AG04449 (cell line): ENCODE data around the gene TMEM11.

ENCODE experiments used
- CTCF ChIA-PET: fragments of 350-600 bp; formaldehyde crosslinking; extraction: SDS; loops from one replicate; lab custom pipeline; 2021; ENCODE audit warnings: antibody characterized with exemption; lab: Yijun Ruan, JAX
- POLR2A ChIA-PET: fragments of 400-600, 350-600 bp; formaldehyde crosslinking; extraction: SDS; loops from one replicate; lab custom pipeline; 2020; ENCODE audit warnings: antibody characterized with exemption, inconsistent platforms; lab: Yijun Ruan, JAX
- DNase-seq: peaks from one replicate; pipeline ENCODE4 v3.0.0-alpha.2; 2010; ENCODE audit warnings: low read depth, low spot score
- H3K4me3 ChIP-seq: 2 replicates; pipeline ENCODE4 v1.5.1; 2011; ENCODE audit warnings: low read depth, mild to moderate bottlenecking, control low read depth, low read length
- TF ChIP-seq, protein P1 (sequence below): IDR thresholded peaks from one replicate; pipeline ENCODE4 v1.5.1; 2011; ENCODE audit warnings: mild to moderate bottlenecking, moderate library complexity, low read length, control low read depth, inconsistent platforms; ENCODE audit not compliant: insufficient read depth; ENCODE audit errors: missing control alignments

Gene TMEM11

DNA sequence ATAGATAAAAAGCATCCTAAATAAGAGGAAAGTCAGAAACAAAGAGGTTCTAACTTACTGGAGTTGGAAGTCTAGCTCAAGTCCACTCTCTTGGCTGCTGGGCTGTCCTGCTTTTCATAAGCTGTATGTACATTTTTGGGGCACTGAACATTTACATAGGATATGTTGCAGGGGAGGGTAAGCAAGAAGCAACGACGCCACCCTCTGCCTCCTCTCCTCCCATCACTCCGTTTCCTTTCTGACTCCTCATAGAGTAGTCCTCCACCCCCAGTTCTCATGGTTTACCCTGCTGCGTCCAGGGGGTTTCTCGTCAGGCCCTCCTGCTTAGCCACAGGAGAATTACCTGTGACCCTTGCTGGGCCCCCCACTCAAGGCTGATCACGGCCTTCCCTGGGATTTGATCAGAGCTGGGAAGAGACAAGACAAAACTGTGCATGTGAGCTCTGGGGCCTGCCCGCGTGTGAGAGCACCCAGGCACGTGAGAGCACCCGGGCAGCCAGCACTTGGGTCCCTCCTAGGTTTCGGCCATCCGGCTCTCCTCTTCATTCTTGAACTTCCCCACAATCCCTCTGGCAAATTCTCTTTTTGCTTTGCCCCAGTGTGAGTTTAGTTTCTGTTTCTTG lies 37.1 kb downstream of the TMEM11 start:
- ChIA-PET POLR2A (no interaction called here), CTCF (interaction anchor here (0.6 to 2.2 kb wide), 2 partner anchors 9 to 48 kb away, joined by 3 to 10 read pairs; no protein-coding TSS in a partner anchor)
- DNase-seq, result no peak
- H3K4me3 ChIP-seq, result no peak overlapping the region
- TF ChIP-seq, protein P1, sequence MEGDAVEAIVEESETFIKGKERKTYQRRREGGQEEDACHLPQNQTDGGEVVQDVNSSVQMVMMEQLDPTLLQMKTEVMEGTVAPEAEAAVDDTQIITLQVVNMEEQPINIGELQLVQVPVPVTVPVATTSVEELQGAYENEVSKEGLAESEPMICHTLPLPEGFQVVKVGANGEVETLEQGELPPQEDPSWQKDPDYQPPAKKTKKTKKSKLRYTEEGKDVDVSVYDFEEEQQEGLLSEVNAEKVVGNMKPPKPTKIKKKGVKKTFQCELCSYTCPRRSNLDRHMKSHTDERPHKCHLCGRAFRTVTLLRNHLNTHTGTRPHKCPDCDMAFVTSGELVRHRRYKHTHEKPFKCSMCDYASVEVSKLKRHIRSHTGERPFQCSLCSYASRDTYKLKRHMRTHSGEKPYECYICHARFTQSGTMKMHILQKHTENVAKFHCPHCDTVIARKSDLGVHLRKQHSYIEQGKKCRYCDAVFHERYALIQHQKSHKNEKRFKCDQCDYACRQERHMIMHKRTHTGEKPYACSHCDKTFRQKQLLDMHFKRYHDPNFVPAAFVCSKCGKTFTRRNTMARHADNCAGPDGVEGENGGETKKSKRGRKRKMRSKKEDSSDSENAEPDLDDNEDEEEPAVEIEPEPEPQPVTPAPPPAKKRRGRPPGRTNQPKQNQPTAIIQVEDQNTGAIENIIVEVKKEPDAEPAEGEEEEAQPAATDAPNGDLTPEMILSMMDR, result no peak

DNA sequence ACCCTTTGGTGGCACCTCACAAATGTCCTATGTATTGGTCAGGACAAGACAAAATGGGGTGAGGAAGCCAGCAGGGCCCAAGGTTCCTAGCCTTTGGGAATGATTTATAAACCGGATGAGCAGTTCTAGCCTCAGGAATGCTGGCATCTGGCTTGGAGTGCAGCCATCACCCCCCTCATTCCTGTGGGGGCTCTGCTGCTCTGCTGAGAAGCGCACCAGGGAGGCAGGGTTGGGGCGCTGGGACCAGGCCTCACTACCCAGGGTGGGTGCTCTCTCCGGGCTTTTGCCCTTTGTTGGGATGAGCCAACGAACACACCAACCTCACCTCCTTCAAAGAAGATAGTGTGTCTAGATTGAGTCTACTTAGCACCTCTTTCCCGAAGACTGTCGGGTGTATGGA lies 39.2 kb downstream of the TMEM11 start:
- H3K4me3 ChIP-seq, result no peak overlapping the region
- ChIA-PET POLR2A (no interaction called here), CTCF (interaction anchor here (1.7 kb wide), 1 partner anchor 46 kb away, joined by 4 read pairs; no protein-coding TSS in a partner anchor)
- DNase-seq, result peak; percentile 44
- TF ChIP-seq, protein P1, result no peak

DNA sequence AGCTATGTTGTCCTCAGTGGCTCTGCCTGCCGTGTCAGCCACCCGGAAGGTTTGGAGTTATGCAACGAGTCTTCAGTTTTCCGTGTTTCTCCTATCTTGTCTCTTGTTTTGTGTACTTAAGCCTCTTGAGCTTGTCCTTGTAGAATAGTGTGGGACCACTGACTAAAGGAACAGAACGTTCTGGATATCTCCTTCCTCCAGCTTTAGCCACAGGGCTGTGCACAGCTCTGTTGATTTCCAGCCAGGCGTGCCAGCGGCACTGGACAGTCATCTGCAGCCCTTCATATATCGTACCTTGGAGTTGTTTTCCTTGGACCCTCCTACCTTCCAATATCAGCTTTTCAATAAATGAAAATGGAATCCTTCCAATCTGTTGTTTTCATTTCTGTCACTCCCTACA lies 39.8 kb downstream of the TMEM11 start:
- CTCF ChIA-PET, result interaction anchor here (0.8 to 1.7 kb wide), 2 partner anchors 26 to 45 kb away, joined by 3 to 4 read pairs; no protein-coding TSS in a partner anchor
- TF ChIP-seq, protein P1, result no peak
- POLR2A ChIA-PET, result no interaction called here
- no peak overlapping the region for H3K4me3 ChIP-seq
- no peak for DNase-seq

DNA sequence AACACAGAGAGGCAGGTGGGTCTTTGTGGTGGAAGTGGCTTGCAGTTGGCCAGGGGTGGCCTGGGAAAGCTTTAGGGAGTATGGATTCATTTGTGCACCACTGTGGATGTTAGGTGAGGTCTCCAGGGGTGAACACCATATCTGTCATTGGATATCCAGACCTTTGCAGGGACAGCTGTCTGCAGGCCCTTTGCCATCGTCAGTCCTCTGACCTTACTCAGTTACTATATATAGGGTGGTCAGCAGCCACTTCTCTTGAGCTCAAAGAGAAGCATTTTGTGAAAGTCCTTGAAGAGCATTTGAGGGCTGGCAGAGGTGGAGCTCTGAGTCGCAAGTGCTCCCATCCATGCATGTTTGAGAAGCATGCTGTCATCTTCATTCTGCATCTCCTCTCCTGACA lies 40.4 kb downstream of the TMEM11 start:
- POLR2A ChIA-PET, result no interaction called here
- TF ChIP-seq, protein P1, result no peak
- CTCF ChIA-PET, result interaction anchor here (0.8 to 1.7 kb wide), 3 partner anchors 10 to 45 kb away, joined by 3 to 4 read pairs (median 3); no protein-coding TSS in a partner anchor
- H3K4me3 ChIP-seq, result no peak overlapping the region
- DNase-seq, result no peak

DNA sequence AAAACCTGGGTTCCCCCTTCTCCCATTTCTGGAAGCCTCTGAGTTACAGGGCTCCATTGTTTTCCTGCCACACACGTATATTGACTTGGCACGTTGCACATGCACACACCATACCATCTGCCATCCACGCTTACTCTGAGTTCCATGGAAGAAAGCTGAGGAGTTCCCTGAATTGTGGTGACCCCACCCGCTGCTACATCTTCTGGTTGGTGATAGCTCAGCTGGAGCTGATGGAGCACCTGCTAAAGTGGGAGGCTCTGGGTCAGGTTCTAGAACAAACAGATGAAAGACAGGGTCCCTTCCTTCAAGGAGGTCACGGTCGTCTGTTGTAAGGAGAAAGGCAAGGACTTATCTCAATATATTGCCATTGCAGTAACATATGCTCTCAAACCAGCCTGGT lies 41.1 kb downstream of the TMEM11 start:
- no peak overlapping the region for H3K4me3 ChIP-seq
- POLR2A ChIA-PET, result no interaction called here
- CTCF ChIA-PET, result interaction anchor here (0.8 kb wide), 1 partner anchor 9 kb away, joined by 3 read pairs; no protein-coding TSS in a partner anchor
- TF ChIP-seq, protein P1, result no peak
- no peak for DNase-seq

DNA sequence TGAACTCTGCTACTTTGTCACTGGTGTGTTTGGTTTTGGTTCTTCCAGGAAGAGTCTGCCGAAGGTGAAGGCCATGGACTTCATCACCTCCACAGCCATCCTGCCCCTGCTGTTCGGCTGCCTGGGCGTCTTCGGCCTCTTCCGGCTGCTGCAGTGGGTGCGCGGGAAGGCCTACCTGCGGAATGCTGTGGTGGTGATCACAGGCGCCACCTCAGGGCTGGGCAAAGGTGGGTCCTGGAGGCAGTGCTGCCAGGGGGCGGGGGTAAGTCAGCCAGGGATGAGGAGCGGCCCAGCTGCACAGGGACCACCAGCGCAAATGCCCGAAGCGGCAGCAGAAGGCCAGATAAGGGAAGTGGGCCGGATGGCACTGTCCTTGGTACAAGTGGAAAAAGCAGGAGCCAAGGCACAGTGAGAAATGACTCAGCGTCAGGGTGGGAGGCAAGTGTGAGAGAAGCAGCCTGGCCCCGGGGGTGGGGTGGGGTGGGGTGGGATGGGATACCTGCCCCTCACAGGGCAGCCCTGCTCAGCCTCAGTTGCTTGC lies 41.9 kb downstream of the TMEM11 start:
- DNase-seq, result no peak
- H3K4me3 ChIP-seq, result no peak overlapping the region
- ChIA-PET CTCF (interaction anchor here (1.6 kb wide), 1 partner anchor 52 kb away, joined by 4 read pairs; no protein-coding TSS in a partner anchor), POLR2A (no interaction called here)
- TF ChIP-seq, protein P1, result no peak
